KMS-11 (cell line): ENCODE measurements around the gene MORC2.

Experiments
- H2AFZ ChIP-seq: fragments of 200-600 bp; sonication (generic); 2 replicates; pipeline ENCODE4 v1.6.1; 2016; ENCODE audit warnings: antibody characterized with exemption, mixed run types, low read depth
- H3K27ac ChIP-seq: fragments of 200-600 bp; sonication (generic); 2 replicates; pipeline ENCODE4 v1.6.1; 2016; ENCODE audit warnings: mild to moderate bottlenecking, mixed run types
- H3K27me3 ChIP-seq: fragments of 200-600 bp; sonication (generic); 2 replicates; pipeline ENCODE4 v1.6.1; 2017; ENCODE audit warnings: mild to moderate bottlenecking, low read depth, mixed run types, moderate library complexity; ENCODE audit not compliant: insufficient read depth
- H3K36me3 ChIP-seq: fragments of 200-600 bp; sonication (generic); 2 replicates; pipeline ENCODE4 v1.6.1; 2017; ENCODE audit warnings: mild to moderate bottlenecking, mixed run types; ENCODE audit not compliant: insufficient read depth
- H3K4me1 ChIP-seq: fragments of 200-600 bp; sonication (generic); 2 replicates; pipeline ENCODE4 v1.6.1; 2016; ENCODE audit warnings: mild to moderate bottlenecking, low read depth, mixed run types; ENCODE audit not compliant: poor library complexity, severe bottlenecking
- H3K4me2 ChIP-seq: fragments of 200-600 bp; sonication (generic); 2 replicates; pipeline ENCODE4 v1.7.0; 2016; ENCODE audit warnings: mild to moderate bottlenecking, mixed run types
- H3K4me3 ChIP-seq: fragments of 200-600 bp; sonication (generic); IDR thresholded peaks from 2 replicates; pipeline ENCODE4 v1.6.1; 2017; ENCODE audit warnings: low read depth, low read length, mixed read lengths; ENCODE audit not compliant: insufficient read depth
- H3K79me2 ChIP-seq: fragments of 200-600 bp; sonication (generic); 2 replicates; pipeline ENCODE4 v1.6.1; 2016; ENCODE audit warnings: low read depth, mixed run types; ENCODE audit not compliant: insufficient read depth
- H3K9ac ChIP-seq: fragments of 200-600 bp; sonication (generic); 2 replicates; pipeline ENCODE4 v1.6.1; 2016; ENCODE audit warnings: mild to moderate bottlenecking, mixed run types
- H4K20me1 ChIP-seq: fragments of 200-600 bp; sonication (generic); 2 replicates; pipeline ENCODE4 v1.6.1; 2016; ENCODE audit warnings: mild to moderate bottlenecking, mixed run types; ENCODE audit not compliant: insufficient read depth
- CTCF ChIP-seq: fragments of 200-600 bp; sonication (generic); conservative IDR thresholded peaks from 2 replicates; pipeline ENCODE4 v1.6.1; 2017; ENCODE audit warnings: low read depth, mild to moderate bottlenecking, antibody characterized with exemption, low read length, moderate library complexity, mixed read lengths

The MORC2 gene

GRCh38 chr22:30887861-30888260 is 80.7 kb downstream of the MORC2 start:
- Histone ChIP-seq H3K27me3 (no peaks in the 10 kb centered on the region), H4K20me1 (no peaks in the 10 kb centered on the region), H3K9ac (no peak overlapping the region), H3K4me1 (no peaks in the 10 kb centered on the region), H3K4me2 (no peak overlapping the region), H3K36me3 (no peaks in the 10 kb centered on the region), H3K79me2 (no peaks in the 10 kb centered on the region), H2AFZ (no peak overlapping the region), H3K27ac (no peak overlapping the region), H3K4me3 (no peak overlapping the region)
- TF ChIP-seq CTCF = no peak

- H3K4me1 ChIP-seq = no peaks in the 10 kb centered on the region
- H3K27me3 ChIP-seq = no peaks in the 10 kb centered on the region
- H3K36me3 ChIP-seq = no peaks in the 10 kb centered on the region
- no peak overlapping the region for H3K4me3 ChIP-seq
- no peak overlapping the region for H3K4me2 ChIP-seq
- TF ChIP-seq CTCF = no peak
- H3K9ac ChIP-seq = no peak overlapping the region
- H3K79me2 ChIP-seq = no peaks in the 10 kb centered on the region
- no peak overlapping the region for H3K27ac ChIP-seq
- no peak overlapping the region for H2AFZ ChIP-seq
- no peaks in the 10 kb centered on the region for H4K20me1 ChIP-seq
These were observed 81.1 kb downstream of the MORC2 start for GRCh38 chr22:30887453-30887852.

GRCh38 chr22:30885591-30885990 is 83.0 kb downstream of the MORC2 start:
- no peak overlapping the region for H3K27ac ChIP-seq
- H3K4me2 ChIP-seq = no peak overlapping the region
- no peaks in the 10 kb centered on the region for H4K20me1 ChIP-seq
- no peaks in the 10 kb centered on the region for H3K36me3 ChIP-seq
- no peak overlapping the region for H3K9ac ChIP-seq
- H3K4me3 ChIP-seq = no peak overlapping the region
- no peaks in the 10 kb centered on the region for H3K4me1 ChIP-seq
- H3K27me3 ChIP-seq = no peaks in the 10 kb centered on the region
- TF ChIP-seq CTCF = no peak
- no peak overlapping the region for H2AFZ ChIP-seq
- no peaks in the 10 kb centered on the region for H3K79me2 ChIP-seq

- Histone ChIP-seq H3K79me2 (no peaks in the 10 kb centered on the region), H3K4me3 (no peak overlapping the region), H2AFZ (no peak overlapping the region), H3K9ac (no peak overlapping the region), H3K4me2 (no peak overlapping the region), H3K4me1 (no peaks in the 10 kb centered on the region), H3K36me3 (no peaks in the 10 kb centered on the region), H3K27me3 (no peaks in the 10 kb centered on the region), H4K20me1 (no peaks in the 10 kb centered on the region), H3K27ac (no peak overlapping the region)
- TF ChIP-seq CTCF = no peak
These were observed 83.6 kb downstream of the MORC2 start for GRCh38 chr22:30885001-30885366.
